NCI-H2196 treated with DMSO at 0.1 percent for 48 hours (cell line): ENCODE measurements around the gene GRB2.
"Not testable (repeated sequence)": the region's sequence is repeated elsewhere in the genome, so short reads cannot be mapped to it uniquely, and the experiment has no call there.

Experiments
- DNase-seq: peaks from one replicate; lab custom pipeline; 2025; ENCODE audit not compliant: unreplicated experiment; lab: John Stamatoyannopoulos, UW

The GRB2 gene

GRCh38 chr17:75388476-75389030 lies 16.9 kb downstream of the GRB2 start:
- no peak for DNase-seq

GRCh38 chr17:75387771-75388170 lies 17.7 kb downstream of the GRB2 start:
- DNase-seq, result no peak

- DNase-seq, result no peak
Measured at GRCh38 chr17:75386430-75386829, 19.0 kb downstream of the GRB2 start.

GRCh38 chr17:75384751-75385150 lies 20.7 kb downstream of the GRB2 start:
- DNase-seq, result no peak

- DNase-seq, result no peak
Measured at GRCh38 chr17:75383842-75384195, 21.7 kb downstream of the GRB2 start.

GRCh38 chr17:75380750-75381149 lies 24.7 kb downstream of the GRB2 start:
- DNase-seq, result no peak

GRCh38 chr17:75380315-75380714 lies 25.2 kb downstream of the GRB2 start:
- DNase-seq, result no peak

GRCh38 chr17:75379426-75379825 lies 26.1 kb downstream of the GRB2 start:
- not testable (repeated sequence) for DNase-seq

DNA sequence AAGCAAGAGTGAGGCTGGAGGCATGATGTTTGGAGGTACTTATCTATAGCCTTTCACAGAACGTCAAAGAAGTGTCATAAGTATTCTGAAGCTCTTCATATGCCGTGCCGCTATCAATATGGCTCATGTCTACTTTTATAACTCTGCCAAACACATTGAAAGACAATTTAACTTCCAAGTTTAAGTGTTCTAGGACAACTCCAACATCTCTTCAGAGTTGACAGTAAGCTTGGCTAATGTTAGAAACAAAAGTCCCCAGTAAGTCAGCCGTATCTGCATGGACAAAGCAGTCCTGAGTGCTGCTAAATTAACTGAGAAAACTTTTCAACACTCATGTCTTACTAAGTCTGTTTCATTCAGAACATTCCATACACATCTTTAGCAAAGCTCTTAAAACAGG lies 32.2 kb downstream of the GRB2 start:
- DNase-seq, result no peak

DNA sequence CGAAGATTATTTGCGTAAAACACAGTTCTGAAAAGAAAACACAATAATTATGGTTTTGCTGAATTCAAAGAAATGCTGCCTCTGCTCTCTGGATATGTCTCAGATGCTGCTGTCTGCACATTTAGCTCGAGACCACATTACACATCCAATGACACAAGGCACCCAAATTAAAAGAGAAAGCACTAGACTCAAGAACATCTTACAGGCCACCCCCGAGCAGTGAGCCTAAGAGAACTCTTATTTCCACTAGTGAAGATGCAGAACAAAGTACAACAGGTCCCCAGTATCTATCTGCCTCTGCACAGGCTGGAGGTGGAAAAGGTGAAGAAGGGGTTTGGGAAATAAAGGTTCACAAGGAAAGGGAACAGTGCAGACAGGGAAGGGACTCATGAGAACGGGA lies 33.5 kb downstream of the GRB2 start:
- no peak for DNase-seq

- DNase-seq, result no peak
Measured at GRCh38 chr17:75371339-75371738, 34.1 kb downstream of the GRB2 start.

DNA sequence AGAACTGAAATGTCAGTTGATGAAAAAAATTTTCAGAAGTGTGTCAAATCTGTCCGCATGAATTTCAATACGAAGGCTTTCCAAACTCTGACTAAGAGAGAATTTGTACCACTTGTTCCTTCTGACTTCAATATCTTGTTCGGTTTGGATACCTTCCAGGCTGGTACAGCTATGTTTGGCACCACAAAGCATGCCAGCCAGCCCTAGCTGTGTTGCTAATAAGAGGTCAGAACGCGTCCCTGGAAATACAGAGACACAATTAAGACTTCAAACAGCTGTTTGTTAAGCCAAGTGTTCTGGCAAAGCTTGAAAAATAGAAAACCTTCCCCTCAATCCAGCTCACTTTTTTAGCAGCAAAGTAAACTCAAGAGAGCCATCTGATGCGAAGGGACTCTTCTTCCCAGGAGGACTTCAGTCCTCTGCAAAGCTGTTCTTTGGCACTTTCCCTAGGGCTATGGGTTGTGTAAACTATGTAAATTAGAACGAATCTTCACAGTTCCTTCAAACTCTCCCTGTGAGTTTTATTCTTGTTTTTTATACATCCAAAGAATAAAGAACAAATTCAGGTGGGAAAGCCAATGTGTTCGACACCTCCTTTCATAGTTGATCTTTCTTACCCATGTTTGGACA lies 35.1 kb downstream of the GRB2 start:
- no peak for DNase-seq

- not testable (repeated sequence) for DNase-seq
Measured at GRCh38 chr17:75367838-75368789, 37.4 kb downstream of the GRB2 start.

GRCh38 chr17:75367312-75367711 lies 38.2 kb downstream of the GRB2 start:
- DNase-seq, result no peak

DNA sequence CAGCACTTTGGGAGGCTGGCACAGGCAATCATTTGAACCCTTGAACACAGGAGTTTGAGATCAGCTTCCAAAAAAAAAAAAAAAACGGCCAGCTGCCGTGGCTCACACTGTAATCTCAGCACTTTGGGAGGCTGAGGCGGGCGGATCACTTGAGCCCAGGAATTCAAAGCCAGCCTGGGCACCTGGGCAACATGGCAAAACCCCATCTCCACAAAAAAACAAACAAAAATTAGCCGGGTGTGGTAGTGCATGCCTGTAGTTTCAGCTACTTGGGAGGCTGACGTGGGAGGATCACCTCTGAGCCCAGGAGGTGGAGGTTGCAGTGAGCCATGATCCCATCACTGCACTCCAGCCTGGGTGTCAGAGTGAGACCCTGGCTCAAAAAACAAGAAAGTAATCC lies 39.0 kb downstream of the GRB2 start:
- no peak for DNase-seq

GRCh38 chr17:75365931-75366275 lies 39.6 kb downstream of the GRB2 start:
- no peak for DNase-seq

DNA sequence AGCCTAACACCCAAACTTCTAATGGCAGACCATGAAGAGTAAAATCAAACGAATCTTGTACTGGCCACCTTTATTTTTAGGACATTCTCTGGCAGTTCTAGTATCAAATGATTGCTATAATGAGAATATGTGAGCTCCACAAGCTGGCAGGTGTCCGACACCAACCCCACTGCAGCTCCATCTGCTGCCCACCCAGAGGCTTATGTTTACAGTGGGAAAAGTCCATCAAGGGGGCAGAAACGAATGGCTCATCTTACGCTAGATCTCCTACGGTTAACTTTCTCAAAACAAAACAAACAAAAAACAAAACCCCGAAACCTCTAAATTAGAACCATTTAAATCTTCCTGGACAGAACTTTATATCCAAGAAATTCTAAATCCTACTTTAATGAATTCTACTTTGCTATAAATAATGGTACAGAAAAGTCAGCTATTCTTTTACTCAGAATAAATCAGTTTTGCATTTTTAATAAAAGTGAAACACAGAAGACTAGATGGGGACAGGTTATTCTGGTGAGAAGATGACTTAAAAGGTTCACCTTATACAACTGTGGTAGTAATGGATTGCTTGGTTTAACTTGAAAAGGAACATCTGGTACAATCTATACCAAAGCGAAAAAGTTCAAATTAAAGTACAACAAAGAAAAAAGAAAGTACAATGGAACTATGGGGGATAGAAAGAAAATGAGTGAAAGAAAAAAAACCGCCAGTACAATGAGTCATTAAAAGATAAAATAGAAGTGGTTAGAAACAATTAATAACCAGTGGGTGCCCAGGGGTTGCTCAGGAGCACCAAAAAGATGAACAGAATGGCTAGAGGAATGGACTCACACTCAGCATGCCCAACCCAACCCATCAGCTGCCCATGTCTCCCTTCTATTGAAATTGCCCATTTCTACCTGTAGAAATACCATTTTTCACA lies 40.2 kb downstream of the GRB2 start:
- no peak for DNase-seq

DNA sequence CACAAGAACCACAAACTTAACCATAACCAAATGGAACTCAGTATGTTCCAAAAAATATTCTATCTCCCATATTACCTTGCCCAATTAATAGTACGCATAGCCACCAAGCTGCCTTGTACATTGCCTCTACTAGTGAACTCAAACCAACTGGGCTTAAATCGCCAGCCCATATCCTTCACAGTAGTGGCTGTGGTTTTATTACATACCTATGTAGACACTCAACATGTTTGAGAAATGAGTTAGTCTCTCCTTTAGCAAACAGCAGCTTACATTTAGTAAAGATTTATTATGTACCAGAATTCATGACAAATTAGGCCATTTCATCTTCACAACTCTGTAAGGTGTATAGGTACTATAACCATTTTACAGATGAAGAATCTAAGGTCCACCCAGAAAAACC lies 41.4 kb downstream of the GRB2 start:
- DNase-seq, result no peak

DNA sequence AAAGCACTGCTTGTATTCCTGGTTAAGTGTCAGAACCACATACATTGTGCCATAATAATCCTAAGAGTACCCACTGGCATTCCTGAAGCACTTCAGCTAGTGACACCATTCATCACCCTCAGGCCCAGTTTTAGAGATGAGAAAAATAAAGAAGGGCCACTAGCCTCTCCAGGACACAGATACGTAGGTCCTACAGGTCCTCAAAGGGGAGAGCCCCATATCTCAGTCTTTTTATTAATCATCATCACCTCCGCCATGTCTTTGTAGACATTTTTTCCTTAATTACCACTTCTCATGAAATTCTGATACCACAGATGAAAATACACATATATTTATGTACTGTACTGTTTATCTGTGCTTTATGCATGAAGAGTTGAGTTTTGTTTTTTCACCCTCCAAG lies 43.5 kb downstream of the GRB2 start:
- no peak for DNase-seq

DNA sequence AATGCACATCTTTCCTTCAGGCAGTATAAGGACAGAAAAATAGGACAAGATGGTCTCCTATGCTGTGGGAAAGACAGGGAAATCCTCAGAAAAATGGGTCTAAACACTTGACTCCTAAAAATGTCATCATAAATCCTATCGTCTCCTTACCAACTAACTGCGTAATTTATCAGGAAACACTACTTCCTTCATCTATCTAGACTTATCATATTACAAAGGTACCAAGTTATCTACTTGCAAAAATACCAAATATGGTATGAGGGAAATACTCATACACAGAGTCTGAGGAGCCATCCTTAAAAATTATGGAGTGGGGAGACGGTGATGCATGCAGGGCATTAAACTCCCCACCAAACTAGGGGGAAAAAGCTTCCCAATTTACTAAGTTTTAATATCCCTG lies 44.1 kb downstream of the GRB2 start:
- no peak for DNase-seq

- no peak for DNase-seq
Measured at GRCh38 chr17:75356260-75356937, 49.1 kb downstream of the GRB2 start.
